NCI-H82 treated with DMSO at 0.1 percent for 48 hours (cell line): ENCODE measurements around the gene RYR1.
"Not testable (repeated sequence)": the region's sequence is repeated elsewhere in the genome, so short reads cannot be mapped to it uniquely, and the experiment has no call there.

Experiments used
- DNase-seq: peaks from one replicate; lab custom pipeline; 2025; ENCODE audit not compliant: unreplicated experiment; lab: John Stamatoyannopoulos, UW

The RYR1 gene

DNA sequence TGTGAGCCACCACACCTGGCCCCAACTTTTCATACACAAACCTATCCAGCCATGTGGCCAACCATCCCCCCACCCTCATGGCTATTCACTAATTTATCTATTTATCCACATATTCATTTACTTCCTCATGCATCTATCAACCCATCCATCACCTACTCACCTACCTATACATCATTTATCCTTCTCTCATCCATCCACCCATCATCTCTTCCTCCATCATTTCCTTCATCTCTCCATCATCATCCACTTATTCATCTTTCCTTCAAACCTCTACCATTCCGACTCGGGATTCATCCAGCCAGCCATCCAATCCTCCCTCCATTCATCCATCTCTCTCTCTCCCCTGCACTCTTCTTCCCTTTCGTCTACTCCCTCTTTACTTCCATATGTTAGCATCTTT is 54.6 kb downstream of the RYR1 start:
- no peak for DNase-seq

GRCh38 chr19:38488776-38489481 is 55.4 kb downstream of the RYR1 start:
- DNase-seq, result no peak

DNA sequence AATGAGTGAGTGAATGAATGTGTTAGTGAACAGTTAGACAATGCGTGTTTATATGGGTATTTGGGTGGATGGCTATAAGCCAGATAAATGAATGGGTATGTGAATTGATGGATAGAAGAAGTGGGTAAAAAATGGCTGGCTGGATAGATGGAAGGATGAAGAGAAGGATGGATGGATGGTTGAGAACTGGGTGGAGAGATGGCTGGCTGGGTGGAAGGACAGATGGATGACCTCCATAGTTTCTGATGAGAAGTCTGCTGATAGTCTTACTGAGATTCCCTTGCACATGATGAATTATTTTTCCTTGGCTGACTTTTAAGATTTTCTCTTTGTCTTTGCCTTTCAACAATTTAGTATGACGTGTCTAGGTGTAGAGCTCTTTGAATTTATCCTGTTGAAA is 57.4 kb downstream of the RYR1 start:
- DNase-seq, result no peak

DNA sequence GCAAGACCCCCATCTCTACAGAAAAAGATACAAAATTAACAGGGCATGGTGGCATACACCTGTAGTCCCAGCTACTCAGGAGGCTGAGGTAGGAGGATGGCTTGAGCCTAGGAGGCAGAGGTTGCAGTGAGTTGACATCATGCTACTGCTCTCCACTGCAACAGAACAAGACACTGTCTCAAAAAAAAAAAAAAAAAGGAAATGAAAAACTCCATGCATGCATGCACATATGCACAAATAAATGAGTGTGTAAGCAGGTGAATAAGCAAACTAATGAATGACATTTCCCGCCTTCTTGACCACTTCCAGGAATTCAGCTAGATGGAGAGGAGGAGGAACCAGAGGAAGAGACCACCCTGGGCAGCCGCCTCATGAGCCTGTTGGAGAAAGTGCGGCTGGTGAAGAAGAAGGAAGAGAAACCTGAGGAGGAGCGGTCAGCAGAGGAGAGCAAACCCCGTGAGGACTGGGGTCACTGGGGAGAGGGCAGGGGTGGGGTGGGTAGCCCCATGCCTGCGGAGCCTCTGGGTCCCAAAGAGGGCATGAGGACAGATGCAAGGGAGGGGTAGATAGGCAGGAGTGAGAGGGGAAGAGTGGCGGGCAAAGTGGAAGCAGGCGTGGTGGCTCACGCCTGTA is 58.8 kb downstream of the RYR1 start:
- DNase-seq, result no peak

GRCh38 chr19:38494379-38494778 is 60.9 kb downstream of the RYR1 start:
- DNase-seq, result no peak

- not testable (repeated sequence) for DNase-seq
Measured at GRCh38 chr19:38495375-38495774, 61.9 kb downstream of the RYR1 start.

DNA sequence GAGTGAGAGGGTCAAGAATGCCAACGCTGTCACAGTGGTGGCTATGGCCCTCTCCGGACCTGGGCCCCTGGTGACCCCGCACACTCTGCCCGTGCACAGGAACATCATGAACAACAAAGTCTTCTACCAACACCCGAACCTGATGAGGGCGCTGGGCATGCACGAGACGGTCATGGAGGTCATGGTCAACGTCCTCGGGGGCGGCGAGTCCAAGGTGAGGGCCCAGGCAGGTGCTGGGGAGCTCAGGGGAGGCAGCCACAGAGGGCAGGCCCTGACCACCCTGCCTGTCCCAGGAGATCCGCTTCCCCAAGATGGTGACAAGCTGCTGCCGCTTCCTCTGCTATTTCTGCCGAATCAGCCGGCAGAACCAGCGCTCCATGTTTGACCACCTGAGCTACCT is 62.6 kb downstream of the RYR1 start:
- no peak for DNase-seq

DNA sequence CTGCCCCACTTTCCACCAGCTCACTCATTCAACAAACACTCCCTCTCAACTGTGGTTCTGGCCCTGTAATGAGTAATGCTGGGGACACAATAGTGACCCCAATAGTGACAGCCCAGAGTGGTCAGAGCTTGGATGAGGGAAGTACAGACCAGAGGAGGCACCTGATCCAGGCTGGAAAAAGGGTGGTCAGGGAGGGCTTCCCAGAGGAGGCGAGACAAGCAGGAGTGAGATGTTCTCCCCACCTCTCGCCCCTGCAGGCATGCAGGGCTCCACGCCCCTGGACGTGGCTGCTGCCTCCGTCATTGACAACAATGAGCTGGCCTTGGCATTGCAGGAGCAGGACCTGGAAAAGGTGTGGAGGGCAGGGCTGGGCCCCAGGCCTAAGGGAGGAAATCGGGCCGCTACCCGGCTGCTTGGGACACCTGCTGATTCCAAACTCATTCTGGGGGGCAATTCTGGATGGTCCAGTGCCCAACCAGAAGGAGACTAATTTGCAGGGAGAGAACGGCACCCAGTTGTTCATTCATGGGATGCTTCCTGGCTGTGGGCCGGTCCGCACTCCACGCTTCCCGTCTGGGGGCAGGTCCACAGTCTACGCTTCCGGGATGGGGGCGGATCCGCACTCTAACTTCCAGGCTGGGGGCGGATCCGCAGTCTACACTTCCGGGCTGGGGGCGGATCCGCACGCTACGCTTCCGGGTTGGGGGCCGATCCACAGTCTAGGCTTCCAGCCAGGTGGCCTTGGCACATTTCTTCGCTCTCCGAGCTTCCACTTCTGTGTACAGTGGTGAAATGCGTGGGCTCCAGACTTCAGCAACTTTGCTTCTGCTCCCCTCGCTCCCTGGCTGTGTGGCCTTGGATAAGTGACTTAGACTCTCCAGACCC is 63.4 kb downstream of the RYR1 start:
- DNase-seq, result peak; percentile 7

- no peak for DNase-seq
Measured at GRCh38 chr19:38497907-38498306, 64.4 kb downstream of the RYR1 start.

GRCh38 chr19:38499532-38499931 is 66.0 kb downstream of the RYR1 start:
- no peak for DNase-seq

DNA sequence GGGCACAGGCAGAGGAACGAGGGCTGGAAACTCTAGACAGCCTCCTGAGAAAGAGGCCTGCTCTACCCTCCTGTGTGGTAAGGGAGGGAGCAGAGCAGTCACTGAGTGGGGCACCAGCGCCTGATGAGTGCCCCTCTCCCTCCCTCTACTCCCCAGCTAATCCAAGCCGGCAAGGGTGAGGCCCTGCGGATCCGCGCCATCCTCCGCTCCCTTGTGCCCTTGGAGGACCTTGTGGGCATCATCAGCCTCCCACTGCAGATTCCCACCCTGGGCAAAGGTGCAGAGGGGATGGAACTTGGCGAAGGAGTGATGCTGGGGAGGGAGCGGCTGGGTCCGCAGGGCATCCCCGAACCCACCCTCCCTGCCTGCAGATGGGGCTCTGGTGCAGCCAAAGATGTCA is 67.0 kb downstream of the RYR1 start:
- DNase-seq, result no peak

DNA sequence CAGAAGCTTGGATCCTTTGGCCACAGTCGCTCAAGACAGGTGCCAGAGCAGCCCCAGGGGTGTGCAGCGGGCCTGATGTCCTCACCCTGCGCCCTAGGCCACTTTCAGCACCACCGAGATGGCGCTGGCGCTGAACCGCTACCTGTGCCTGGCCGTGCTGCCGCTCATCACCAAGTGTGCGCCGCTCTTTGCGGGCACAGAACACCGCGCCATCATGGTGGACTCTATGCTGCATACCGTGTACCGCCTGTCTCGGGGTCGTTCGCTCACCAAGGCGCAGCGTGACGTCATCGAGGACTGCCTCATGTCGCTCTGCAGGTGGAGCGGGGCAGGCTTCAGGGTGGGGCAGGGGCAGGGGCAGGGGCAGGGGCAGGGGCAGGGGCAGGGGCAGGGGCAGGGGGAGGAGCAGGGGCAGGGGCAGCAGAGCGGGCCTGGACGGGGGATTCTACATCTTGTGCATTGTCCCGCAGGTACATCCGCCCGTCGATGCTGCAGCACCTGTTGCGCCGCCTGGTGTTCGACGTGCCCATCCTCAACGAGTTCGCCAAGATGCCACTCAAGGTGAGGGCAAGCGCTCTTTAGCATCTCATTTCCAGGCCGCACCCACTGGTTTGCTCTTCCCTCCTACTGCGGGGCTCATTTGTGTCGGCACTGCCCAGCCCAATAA is 69.1 kb downstream of the RYR1 start:
- DNase-seq, result no peak

DNA sequence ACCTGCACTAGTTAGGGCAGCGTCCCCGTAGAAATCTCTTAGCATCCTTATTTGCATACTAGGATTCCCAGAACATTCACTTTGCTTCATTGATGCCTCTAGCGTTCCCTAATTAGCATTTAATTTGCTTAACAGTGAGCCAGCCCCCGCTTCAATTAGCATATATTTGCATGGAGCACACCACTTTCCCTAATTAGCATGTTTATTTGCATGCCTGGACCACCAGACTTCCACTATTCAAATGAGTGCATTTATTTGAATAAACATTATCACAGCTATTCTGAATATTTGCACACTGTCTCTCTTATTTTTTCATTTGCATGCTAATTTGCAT is 69.6 kb downstream of the RYR1 start:
- DNase-seq, result no peak

GRCh38 chr19:38505958-38506357 is 72.5 kb downstream of the RYR1 start:
- DNase-seq, result no peak

- DNase-seq, result no peak
Measured at GRCh38 chr19:38506375-38506722, 72.9 kb downstream of the RYR1 start.

GRCh38 chr19:38506723-38507550 is 73.4 kb downstream of the RYR1 start:
- DNase-seq, result peak; percentile 7

- DNase-seq, result no peak
Measured at GRCh38 chr19:38507551-38508127, 74.1 kb downstream of the RYR1 start.

- no peak for DNase-seq
Measured at GRCh38 chr19:38508507-38508906, 75.0 kb downstream of the RYR1 start.

GRCh38 chr19:38509027-38509426 is 75.5 kb downstream of the RYR1 start:
- DNase-seq, result no peak

- DNase-seq, result no peak
Measured at GRCh38 chr19:38511074-38511708, 77.7 kb downstream of the RYR1 start.
